DMS79 (cell line): Measurements from ENCODE around the gene IL32.
A peak's percentile ranks its signal among the peaks of the same experiment; 100 is the strongest.

Experiments used
- DNase-seq: peaks from one replicate; lab custom pipeline; 2025; lab: John Stamatoyannopoulos, UW

IL32 gene

GRCh38 chr16:3065069-3065741 lies at the start of gene IL32:
TSS of gene IL32 (plus strand) at chr16:3065640. CDS start at chr16:3065812, 172 bp downstream.
- no peak for DNase-seq

GRCh38 chr16:3015865-3016521 lies 49.4 kb upstream of the IL32 start:
- DNase-seq: no peak

GRCh38 chr16:3017344-3017743 lies 48.1 kb upstream of the IL32 start:
- DNase-seq: no peak

- no peak for DNase-seq
Observed at GRCh38 chr16:3017794-3018506, 47.5 kb upstream of the IL32 start, which contains the start of gene CLDN6. TSS of gene CLDN6 (minus strand) at chr16:3018183. CDS start at chr16:3016021, 2,162 bp downstream.

- DNase-seq: no peak
Observed at GRCh38 chr16:3019594-3020246, 45.7 kb upstream of the IL32 start.

GRCh38 chr16:3020247-3020603 lies 45.2 kb upstream of the IL32 start, which contains the start of gene TNFRSF12A:
TSS of gene TNFRSF12A (plus strand) at chr16:3020368. CDS start at chr16:3020398, 30 bp downstream.
- no peak for DNase-seq

- DNase-seq: no peak
Observed at GRCh38 chr16:3020604-3021448, 44.6 kb upstream of the IL32 start.

- DNase-seq: no peak
Observed at GRCh38 chr16:3021449-3022207, 43.8 kb upstream of the IL32 start.

GRCh38 chr16:3022208-3022683 lies 43.2 kb upstream of the IL32 start:
- DNase-seq: no peak

- no peak for DNase-seq
Observed at GRCh38 chr16:3022684-3023414, 42.6 kb upstream of the IL32 start.

- peak; percentile 32 for DNase-seq
Observed at GRCh38 chr16:3023415-3023668, 42.1 kb upstream of the IL32 start.

- DNase-seq: peak; percentile 87
Observed at GRCh38 chr16:3023669-3024478, 41.6 kb upstream of the IL32 start, which contains the start of the genes HCFC1R1 and THOC6. TSS of gene HCFC1R1 (minus strand) at chr16:3023942. CDS start at chr16:3023941, 1 bp downstream. TSS of gene THOC6 (plus strand) at chr16:3024035. CDS start at chr16:3024327, 292 bp downstream.

GRCh38 chr16:3025032-3026002 lies 40.1 kb upstream of the IL32 start:
- DNase-seq: no peak

- no peak for DNase-seq
Observed at GRCh38 chr16:3026003-3026378, 39.4 kb upstream of the IL32 start.

- no peak for DNase-seq
Observed at GRCh38 chr16:3026609-3027488, 38.6 kb upstream of the IL32 start.

GRCh38 chr16:3027489-3027795 lies 38.0 kb upstream of the IL32 start:
- no peak for DNase-seq
